ENCODE measurements around the gene PDE3B. TPM values are rescaled to one million over a fixed set of nuclear protein-coding genes. Genes with fewer than 3 reads are reported as not detected.

PDE3B gene
- total and polyA plus RNA-seq, 2 of the 8 experiments (the other 6 are each of a cell fraction or from before 2014, with no cell fraction given) = 2.7 to 10.9 TPM

DNA sequence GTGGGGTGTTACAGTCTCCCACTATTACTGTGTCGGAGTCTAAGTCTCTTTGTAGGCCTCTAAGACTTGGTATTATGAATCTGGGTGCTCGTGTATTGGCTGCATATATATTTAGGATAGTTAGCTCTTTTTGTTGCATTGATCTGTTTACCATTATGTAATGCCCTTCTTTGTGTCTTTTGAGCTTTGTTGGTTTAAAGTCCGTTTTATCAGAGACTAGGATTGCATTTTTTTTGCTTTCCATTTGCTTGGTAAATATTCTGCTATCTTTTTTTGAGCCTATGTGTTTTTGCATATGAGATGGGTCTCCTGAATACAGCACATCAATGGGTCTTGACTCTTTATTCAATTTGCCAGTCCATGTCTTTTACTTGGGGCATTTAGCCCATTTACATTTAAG is 97.6 kb downstream of the PDE3B start:
- no peak overlapping the region for H2BK120ac ChIP-seq (replicated peaks; ENCODE audit: low read depth, low read length)
- H3K14ac ChIP-seq (ENCODE audit: insufficient read length) = no peak overlapping the region
- H3K56ac ChIP-seq (replicated peaks; ENCODE audit: insufficient read length, low read depth, low read length) = no peak overlapping the region
- no peaks in the 10 kb centered on the region for H4K20me1 ChIP-seq (replicated peaks in 1 of 2; ENCODE audit: control insufficient read depth in 1 of 2, insufficient read depth in 2 of 2, low read length in 2 of 2)
- POLR2A ChIA-PET (ENCODE audit: partially characterized antibody) = no interaction called here
- H2BK20ac ChIP-seq (ENCODE audit: low read length) = no peak overlapping the region
- H3K23ac ChIP-seq (ENCODE audit: insufficient read length) = no peak overlapping the region
- no peak overlapping the region for H2AK5ac ChIP-seq (ENCODE audit: low read depth, low read length)
- no peak overlapping the region for H2AFZ ChIP-seq (ENCODE audit: low read length)
- H3K4ac ChIP-seq (replicated peaks; ENCODE audit: insufficient read length, low read depth, low read length) = no peak overlapping the region
- H2BK15ac ChIP-seq (ENCODE audit: low read length) = no peak overlapping the region
- H3K36me3 ChIP-seq (ENCODE audit: control insufficient read depth in 2 of 4, insufficient read depth in 4 of 4, low read length in 3 of 4) = no peaks in the 10 kb centered on the region
- H4K8ac ChIP-seq (ENCODE audit: extremely low read depth, insufficient read depth, low read length) = no peak overlapping the region
- H3K4me2 ChIP-seq (ENCODE audit: insufficient read depth in 1 of 2, low read depth in 2 of 2, low read length in 2 of 2) = no peak overlapping the region
- no peaks in the 10 kb centered on the region; the same call in 1 of the 2 replicates for H3K23me2 ChIP-seq (ENCODE audit: low read depth, low read length)
- no peaks in the 10 kb centered on the region; a peak in 1 of 4 replicates for H3K79me2 ChIP-seq (ENCODE audit: control insufficient read depth in 1 of 2, insufficient read depth in 2 of 2, low read length in 2 of 2)
- CTCF ChIA-PET (ENCODE audit: partially characterized antibody) = no interaction called here
- H3K79me1 ChIP-seq (ENCODE audit: low read depth, low read length) = no peaks in the 10 kb centered on the region
- no peak overlapping the region for H4K91ac ChIP-seq (replicated peaks; ENCODE audit: insufficient read length, low read length)
- H3K9me3 ChIP-seq (ENCODE audit: insufficient read depth in 2 of 2, low read depth in 1 of 2, low read length in 1 of 2) = no peaks in the 10 kb centered on the region
- no peak overlapping the region for H2BK5ac ChIP-seq (ENCODE audit: low read depth, low read length)
- H3K27me3 ChIP-seq (replicated peaks in 1 of 4; ENCODE audit: control insufficient read depth in 3 of 4, extremely low read depth in 1 of 4, insufficient read depth in 3 of 4, low read length in 3 of 4) = peaks cover 0 to 1% (median 0%) of the 10 kb centered on the region in 4 experiments; a peak in 1 of 7 replicates
- no peak overlapping the region for H3K9ac ChIP-seq (replicated peaks in 1 of 4; ENCODE audit: extremely low read depth in 1 of 4, low read depth in 3 of 4, low read length in 3 of 4)
- no peak overlapping the region for H4K5ac ChIP-seq (ENCODE audit: insufficient read length, low read depth, low read length)
- H3K4me1 ChIP-seq (replicated peaks in 1 of 4; ENCODE audit: control insufficient read depth in 3 of 4, insufficient read depth in 4 of 4, low read length in 3 of 4) = no peaks in the 10 kb centered on the region
- no peak overlapping the region for H3K18ac ChIP-seq (ENCODE audit: extremely low read depth, low read length)
- H2BK12ac ChIP-seq (ENCODE audit: low read depth, low read length) = no peak overlapping the region
- DNase-seq (ENCODE audit: low read depth in 1 of 2, low spot score in 2 of 2) (no peak), FAIRE-seq (no peak)
- no peak overlapping the region for H3K4me3 ChIP-seq (ENCODE audit: extremely low read depth in 1 of 4, insufficient read depth in 2 of 4, low read depth in 3 of 4, low read length in 4 of 4)
- 83% methylated on average over 3 of the region's 3 CpGs; no CpG with 5 or more reads in 1 of the 2 experiments for WGBS, 2 experiments (ENCODE audit: extremely low coverage in 1 of 2, insufficient coverage in 1 of 2, insufficient read length in 1 of 2, insufficient replicate concordance in 2 of 2, low coverage in 1 of 2, low lambda C conversion rate in 2 of 2, missing lambda C conversion rate in 1 of 2)
- H3K27ac ChIP-seq (ENCODE audit: low read depth, low read length) = no peak overlapping the region
- TF ChIP-seq CTBP2 (IDR thresholded peaks at IDR 0.05; ENCODE audit: borderline replicate concordance, insufficient read depth, insufficient read length, low read length) (no peak), EZH2 (IDR thresholded peaks at IDR 0.05; ENCODE audit: low read depth, low read length, severe bottlenecking) (no peak), ASH2L (IDR thresholded peaks at IDR 0.05; ENCODE audit: low read length) (no peak), HDAC2 (IDR thresholded peaks at IDR 0.05; ENCODE audit: borderline replicate concordance in 1 of 2, low read depth in 2 of 2, low read length in 2 of 2) (no peak), KDM5A (IDR thresholded peaks at IDR 0.05; ENCODE audit: low read length) (no peak), POU5F1 (IDR thresholded peaks at IDR 0.05; ENCODE audit: low read depth, low read length) (no peak), BCL11A (IDR thresholded peaks at IDR 0.05; ENCODE audit: low read depth in 2 of 2, low read length in 2 of 2) (no peak), TAF1 (IDR thresholded peaks at IDR 0.05; ENCODE audit: low read depth, low read length) (no peak), TEAD4 (IDR thresholded peaks at IDR 0.05; ENCODE audit: low read depth, low read length) (no peak)
- TF ChIP-seq, protein P1, sequence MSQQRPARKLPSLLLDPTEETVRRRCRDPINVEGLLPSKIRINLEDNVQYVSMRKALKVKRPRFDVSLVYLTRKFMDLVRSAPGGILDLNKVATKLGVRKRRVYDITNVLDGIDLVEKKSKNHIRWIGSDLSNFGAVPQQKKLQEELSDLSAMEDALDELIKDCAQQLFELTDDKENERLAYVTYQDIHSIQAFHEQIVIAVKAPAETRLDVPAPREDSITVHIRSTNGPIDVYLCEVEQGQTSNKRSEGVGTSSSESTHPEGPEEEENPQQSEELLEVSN (IDR thresholded peaks at IDR 0.05) = no peak
- TF ChIP-seq, protein P2, sequence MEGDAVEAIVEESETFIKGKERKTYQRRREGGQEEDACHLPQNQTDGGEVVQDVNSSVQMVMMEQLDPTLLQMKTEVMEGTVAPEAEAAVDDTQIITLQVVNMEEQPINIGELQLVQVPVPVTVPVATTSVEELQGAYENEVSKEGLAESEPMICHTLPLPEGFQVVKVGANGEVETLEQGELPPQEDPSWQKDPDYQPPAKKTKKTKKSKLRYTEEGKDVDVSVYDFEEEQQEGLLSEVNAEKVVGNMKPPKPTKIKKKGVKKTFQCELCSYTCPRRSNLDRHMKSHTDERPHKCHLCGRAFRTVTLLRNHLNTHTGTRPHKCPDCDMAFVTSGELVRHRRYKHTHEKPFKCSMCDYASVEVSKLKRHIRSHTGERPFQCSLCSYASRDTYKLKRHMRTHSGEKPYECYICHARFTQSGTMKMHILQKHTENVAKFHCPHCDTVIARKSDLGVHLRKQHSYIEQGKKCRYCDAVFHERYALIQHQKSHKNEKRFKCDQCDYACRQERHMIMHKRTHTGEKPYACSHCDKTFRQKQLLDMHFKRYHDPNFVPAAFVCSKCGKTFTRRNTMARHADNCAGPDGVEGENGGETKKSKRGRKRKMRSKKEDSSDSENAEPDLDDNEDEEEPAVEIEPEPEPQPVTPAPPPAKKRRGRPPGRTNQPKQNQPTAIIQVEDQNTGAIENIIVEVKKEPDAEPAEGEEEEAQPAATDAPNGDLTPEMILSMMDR (IDR thresholded peaks at IDR 0.05; ENCODE audit: control extremely low read depth in 1 of 3, insufficient read depth in 1 of 3, low read depth in 1 of 3, low read length in 3 of 3) = no peak

All from H1 (cell line).